ENCODE results near the gene ATOSB.

GRCh38 chr9:35107297-35108290 is 8.1 kb downstream of the ATOSB start:
- TF ChIP-seq CTCF (conservative IDR thresholded peaks at IDR 0.05; ENCODE audit: low read length): no peak
- no peak for TF ChIP-seq EZH2phosphoT487 (IDR thresholded peaks at IDR 0.05; ENCODE audit: borderline replicate concordance)

All from Loucy (cell line).